OCI-LY3 (cell line): ENCODE data around the gene ZNF892.

ENCODE experiments used
- H2AFZ ChIP-seq: fragments of 200-600, 300-600 bp; shearing (Covaris generic); 2 replicates; pipeline ENCODE4 v1.6.0; 2014; ENCODE audit warnings: antibody characterized with exemption, low read depth, low read length
- H3K27ac ChIP-seq: fragments of 200-600, 300-600 bp; sonication (generic); 2 replicates; pipeline ENCODE4 v1.5.1; 2014; ENCODE audit warnings: mild to moderate bottlenecking, low read length, moderate library complexity, mixed read lengths
- H3K27me3 ChIP-seq: fragments of 200-600, 300-600 bp; sonication (generic); 2 replicates; pipeline ENCODE4 v1.6.1; 2014; ENCODE audit warnings: low read depth, low read length, mixed read lengths
- H3K36me3 ChIP-seq: fragments of 200-600, 300-600 bp; sonication (generic); replicated peaks from 2 replicates; pipeline ENCODE3; 2014; ENCODE audit warnings: low read depth, low read length, mixed read lengths
- H3K4me1 ChIP-seq: fragments of 300-600, 200-600 bp; sonication (generic); 2 replicates; pipeline ENCODE4 v1.6.1; 2014; ENCODE audit warnings: low read length, mixed read lengths
- H3K4me2 ChIP-seq: fragments of 200-600, 300-600 bp; sonication (generic); 2 replicates; pipeline ENCODE4 v1.6.1; 2014; ENCODE audit warnings: low read length, mixed read lengths
- H3K4me3 ChIP-seq: fragments of 300-600, 200-600 bp; sonication (generic); 2 replicates; pipeline ENCODE4 v1.5.1; 2014; ENCODE audit warnings: antibody characterized with exemption, mild to moderate bottlenecking, low read length, moderate library complexity
- H3K79me2 ChIP-seq: fragments of 300-600, 200-600 bp; shearing (Covaris generic); 2 replicates; pipeline ENCODE4 v1.6.1; 2014; ENCODE audit warnings: mild to moderate bottlenecking, low read length, mixed read lengths
- H3K9ac ChIP-seq: fragments of 300-600, 200-600 bp; shearing (Covaris generic); 2 replicates; pipeline ENCODE4 v1.6.0; 2014; ENCODE audit warnings: mild to moderate bottlenecking, low read length, moderate library complexity
- H3K9me3 ChIP-seq: fragments of 200-600, 300-600 bp; shearing (Covaris generic); 2 replicates; pipeline ENCODE4 v1.6.1; 2014; ENCODE audit warnings: low read length, mixed read lengths; ENCODE audit not compliant: insufficient read depth
- H4K20me1 ChIP-seq: fragments of 200-600, 300-600 bp; sonication (generic); 2 replicates; pipeline ENCODE4 v1.6.1; 2016; ENCODE audit warnings: low read length, mixed read lengths; ENCODE audit not compliant: insufficient read depth
- EZH2phosphoT487 ChIP-seq: fragments of 200-600 bp; shearing (Covaris generic); IDR thresholded peaks from 2 replicates; pipeline ENCODE4 v1.6.1; 2018; ENCODE audit warnings: antibody characterized with exemption, mixed run types, low read depth
- TF ChIP-seq, protein P1 (sequence below): fragments of 200-600, 300-600 bp; sonication (generic); IDR thresholded peaks from 2 replicates; pipeline ENCODE4 v1.5.1; 2014; ENCODE audit warnings: antibody characterized with exemption, low read length, low read depth

ZNF892 gene

DNA sequence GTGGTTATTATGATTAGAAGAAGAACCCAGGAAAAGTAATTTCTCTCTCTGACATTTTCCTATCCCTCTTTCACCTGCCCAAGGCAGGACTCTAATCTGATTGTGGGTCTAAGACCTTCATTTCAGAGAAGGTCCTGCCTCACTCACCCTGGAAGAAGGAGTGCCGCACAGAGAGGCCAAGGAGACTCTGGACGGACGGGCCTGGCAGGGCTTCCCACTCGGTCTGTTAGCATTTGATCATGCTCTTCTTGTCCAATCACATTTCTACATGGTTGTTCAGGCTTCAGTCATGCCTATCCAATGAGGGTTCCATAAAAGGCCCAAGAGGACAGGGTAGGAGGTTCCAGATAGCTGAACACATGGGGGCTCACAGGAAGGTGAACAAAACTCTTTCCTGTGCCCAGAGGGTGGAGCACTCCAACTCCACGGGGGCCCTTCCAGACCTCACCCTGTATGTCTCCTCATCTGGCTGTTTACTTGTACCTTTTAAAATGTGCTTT, 27.0 kb downstream of the ZNF892 start:
- no peaks in the 10 kb centered on the region for H3K79me2 ChIP-seq
- no peaks in the 10 kb centered on the region for H3K36me3 ChIP-seq
- no peak overlapping the region for H3K4me2 ChIP-seq
- H3K4me1 ChIP-seq: no peaks in the 10 kb centered on the region
- no peaks in the 10 kb centered on the region for H3K9me3 ChIP-seq
- H2AFZ ChIP-seq: no peak overlapping the region
- no peaks in the 10 kb centered on the region; the same call in 1 of the 2 replicates for H3K27me3 ChIP-seq
- H3K9ac ChIP-seq: no peak overlapping the region
- no peak overlapping the region for H3K27ac ChIP-seq
- H4K20me1 ChIP-seq: no peaks in the 10 kb centered on the region
- no peak for TF ChIP-seq EZH2phosphoT487
- TF ChIP-seq, protein P1, sequence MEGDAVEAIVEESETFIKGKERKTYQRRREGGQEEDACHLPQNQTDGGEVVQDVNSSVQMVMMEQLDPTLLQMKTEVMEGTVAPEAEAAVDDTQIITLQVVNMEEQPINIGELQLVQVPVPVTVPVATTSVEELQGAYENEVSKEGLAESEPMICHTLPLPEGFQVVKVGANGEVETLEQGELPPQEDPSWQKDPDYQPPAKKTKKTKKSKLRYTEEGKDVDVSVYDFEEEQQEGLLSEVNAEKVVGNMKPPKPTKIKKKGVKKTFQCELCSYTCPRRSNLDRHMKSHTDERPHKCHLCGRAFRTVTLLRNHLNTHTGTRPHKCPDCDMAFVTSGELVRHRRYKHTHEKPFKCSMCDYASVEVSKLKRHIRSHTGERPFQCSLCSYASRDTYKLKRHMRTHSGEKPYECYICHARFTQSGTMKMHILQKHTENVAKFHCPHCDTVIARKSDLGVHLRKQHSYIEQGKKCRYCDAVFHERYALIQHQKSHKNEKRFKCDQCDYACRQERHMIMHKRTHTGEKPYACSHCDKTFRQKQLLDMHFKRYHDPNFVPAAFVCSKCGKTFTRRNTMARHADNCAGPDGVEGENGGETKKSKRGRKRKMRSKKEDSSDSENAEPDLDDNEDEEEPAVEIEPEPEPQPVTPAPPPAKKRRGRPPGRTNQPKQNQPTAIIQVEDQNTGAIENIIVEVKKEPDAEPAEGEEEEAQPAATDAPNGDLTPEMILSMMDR: no peak
- H3K4me3 ChIP-seq: no peak overlapping the region

GRCh38 chr2:95234816-95235215, 27.5 kb downstream of the ZNF892 start:
- Histone ChIP-seq H4K20me1 (no peaks in the 10 kb centered on the region), H3K4me3 (no peak overlapping the region), H3K36me3 (no peaks in the 10 kb centered on the region), H3K9ac (no peak overlapping the region), H3K4me2 (no peak overlapping the region), H3K27ac (no peak overlapping the region), H3K27me3 (no peaks in the 10 kb centered on the region), H3K79me2 (no peaks in the 10 kb centered on the region), H3K9me3 (no peaks in the 10 kb centered on the region), H3K4me1 (no peaks in the 10 kb centered on the region), H2AFZ (no peak overlapping the region)
- TF ChIP-seq, protein P1: no peak
- no peak for TF ChIP-seq EZH2phosphoT487

DNA sequence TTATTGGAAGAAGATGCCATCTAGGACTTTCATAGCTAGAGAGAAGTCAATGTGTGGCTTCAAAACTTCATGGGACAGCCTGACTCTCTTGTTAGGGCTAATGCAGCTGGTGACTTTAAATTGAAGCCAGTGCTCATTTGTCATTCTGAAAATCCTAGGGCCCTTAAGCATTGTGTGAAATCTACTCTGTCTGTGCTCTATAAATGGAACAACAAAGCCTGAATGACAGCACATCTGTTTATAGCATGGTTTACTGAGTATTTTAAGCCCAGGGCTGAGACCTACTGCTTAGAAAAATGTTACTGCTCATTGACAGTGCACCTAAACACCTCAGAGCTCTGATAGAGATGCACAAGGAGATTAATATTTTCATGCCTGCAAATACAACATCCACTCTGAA, 30.8 kb downstream of the ZNF892 start:
- no peak for TF ChIP-seq EZH2phosphoT487
- TF ChIP-seq, protein P1: no peak
- Histone ChIP-seq H3K27ac (no peak overlapping the region), H3K36me3 (no peaks in the 10 kb centered on the region), H2AFZ (no peak overlapping the region), H3K4me1 (no peaks in the 10 kb centered on the region), H3K4me2 (no peak overlapping the region), H4K20me1 (no peaks in the 10 kb centered on the region), H3K9ac (no peak overlapping the region), H3K4me3 (no peak overlapping the region), H3K79me2 (no peaks in the 10 kb centered on the region), H3K9me3 (no peaks in the 10 kb centered on the region), H3K27me3 (no peaks in the 10 kb centered on the region)

- Histone ChIP-seq H3K4me2 (no peak overlapping the region), H3K9me3 (no peaks in the 10 kb centered on the region), H3K4me3 (no peak overlapping the region), H3K27ac (no peak overlapping the region), H3K79me2 (no peaks in the 10 kb centered on the region), H3K9ac (no peak overlapping the region), H3K36me3 (no peaks in the 10 kb centered on the region), H3K4me1 (no peaks in the 10 kb centered on the region), H3K27me3 (no peaks in the 10 kb centered on the region), H4K20me1 (no peaks in the 10 kb centered on the region), H2AFZ (no peak overlapping the region)
- no peak for TF ChIP-seq EZH2phosphoT487
- TF ChIP-seq, protein P1: no peak
Measured at GRCh38 chr2:95240091-95240490, 32.8 kb downstream of the ZNF892 start.
